IMR-90 (cell line): ENCODE measurements around the gene CENPT. TPM values are rescaled to one million over a fixed set of nuclear protein-coding genes. Genes with fewer than 3 reads are reported as not detected.

Source experiments
- ATAC-seq: fragments of 200-7000 bp; cut with Tn5 transposase; 2 replicates; pipeline ENCODE4 v1.9.1; 2020; ENCODE audit warnings: low read depth, mild to moderate bottlenecking, moderate library complexity
- BruUV-seq: library from RNA; stranded (reverse); fragments of 400-500 nt; replicated peaks from 2 replicates; lab custom pipeline; 2021; lab: Mats Ljungman, UMichigan
- CTCF ChIA-PET: fragments of 300-600 bp; formaldehyde crosslinking; extraction: SDS; loops from one replicate; lab custom pipeline; 2021; ENCODE audit warnings: antibody characterized with exemption; lab: Yijun Ruan, JAX
- POLR2A ChIA-PET: fragments of 300-600 bp; sonication (Branson Sonifier 250); formaldehyde crosslinking; loops from one replicate; lab custom pipeline; 2022; ENCODE audit warnings: antibody characterized with exemption; ENCODE audit not compliant: unreplicated experiment; lab: Charles Lee
- DNase-seq: peaks from one replicate; pipeline ENCODE4 v3.0.0; 2013
- H2AFZ ChIP-seq: replicated peaks from 2 replicates; pipeline ENCODE3; 2013; ENCODE audit warnings: low read length, mild to moderate bottlenecking; ENCODE audit not compliant: poor library complexity
- H2AK5ac ChIP-seq: 2 replicates; pipeline ENCODE4 v1.6.1; 2013; ENCODE audit warnings: low read depth, low read length, inconsistent platforms
- H2AK9ac ChIP-seq: replicated peaks from 2 replicates; pipeline ENCODE3; 2013; ENCODE audit warnings: mild to moderate bottlenecking, low read depth, low read length, moderate library complexity; ENCODE audit not compliant: poor library complexity
- H2BK120ac ChIP-seq: 2 replicates; pipeline ENCODE4 v1.6.1; 2013; ENCODE audit warnings: low read depth, low read length, inconsistent platforms
- H2BK15ac ChIP-seq: 3 replicates; pipeline ENCODE4 v1.6.1; 2013; ENCODE audit warnings: low read depth, low read length, inconsistent platforms
- H2BK20ac ChIP-seq: 2 replicates; pipeline ENCODE4 v1.6.1; 2013; ENCODE audit warnings: low read depth, mild to moderate bottlenecking, inconsistent platforms, low read length, moderate library complexity
- H2BK5ac ChIP-seq: 2 replicates; pipeline ENCODE4 v1.6.1; 2013; ENCODE audit warnings: mild to moderate bottlenecking, low read depth, low read length, inconsistent platforms; ENCODE audit not compliant: poor library complexity, severe bottlenecking
- H3K14ac ChIP-seq: replicated peaks from 2 replicates; pipeline ENCODE4 v1.6.1; 2013; ENCODE audit warnings: low read depth, low read length, inconsistent platforms
- H3K18ac ChIP-seq: 2 replicates; pipeline ENCODE4 v1.6.1; 2013; ENCODE audit warnings: low read depth, low read length, control low read depth
- H3K23ac ChIP-seq: 2 replicates; pipeline ENCODE4 v1.6.1; 2013; ENCODE audit warnings: low read depth, low read length, inconsistent platforms
- H3K27ac ChIP-seq: 2 replicates; pipeline ENCODE4 v1.5.1; 2013; ENCODE audit warnings: mild to moderate bottlenecking, control low read depth, low read length; ENCODE audit not compliant: insufficient read depth
- H3K27me3 ChIP-seq: 2 replicates; pipeline ENCODE4 v1.6.1; 2013; ENCODE audit warnings: low read length; ENCODE audit not compliant: control insufficient read depth, insufficient read depth
- H3K36me3 ChIP-seq: 2 replicates; pipeline ENCODE4 v1.6.1; 2013; ENCODE audit warnings: low read length, mixed read lengths; ENCODE audit not compliant: control insufficient read depth, insufficient read depth
- H3K4ac ChIP-seq: 2 replicates; pipeline ENCODE4 v1.6.1; 2013; ENCODE audit warnings: low read depth, low read length, inconsistent platforms
- H3K4me1 ChIP-seq: 2 replicates; pipeline ENCODE4 v1.6.1; 2013; ENCODE audit warnings: low read length, mixed read lengths; ENCODE audit not compliant: control insufficient read depth, insufficient read depth
- H3K4me2 ChIP-seq: 2 replicates; pipeline ENCODE4 v1.6.1; 2013; ENCODE audit warnings: low read depth, mild to moderate bottlenecking, control low read depth, low read length, moderate library complexity
- H3K4me3 ChIP-seq: 2 replicates; pipeline ENCODE4 v1.5.1; 2013; ENCODE audit warnings: low read depth, mild to moderate bottlenecking, control low read depth, low read length, moderate library complexity; ENCODE audit not compliant: insufficient read depth
- H3K56ac ChIP-seq: 2 replicates; pipeline ENCODE4 v1.6.1; 2013; ENCODE audit warnings: low read length, inconsistent platforms; ENCODE audit not compliant: insufficient read depth; ENCODE audit errors: extremely low read depth
- H3K79me1 ChIP-seq, 2 experiments: 2 replicates each; pipeline ENCODE4 v1.6.1; 2013; ENCODE audit warnings: low read length in 2 of 2, inconsistent platforms in 1 of 2, low read depth in 1 of 2
- H3K9ac ChIP-seq: 2 replicates; pipeline ENCODE4 v1.6.1; 2013; ENCODE audit warnings: low read depth, low read length, control low read depth
- H3K9me1 ChIP-seq: 2 replicates; pipeline ENCODE4 v1.6.1; 2013; ENCODE audit warnings: low read length, inconsistent platforms; ENCODE audit not compliant: insufficient read depth
- H3K9me3 ChIP-seq: 2 replicates; pipeline ENCODE4 v1.6.1; 2013; ENCODE audit warnings: low read length; ENCODE audit not compliant: control insufficient read depth, insufficient read depth
- H4K20me1 ChIP-seq: 2 replicates; pipeline ENCODE4 v1.6.1; 2013; ENCODE audit warnings: low read length, inconsistent platforms; ENCODE audit not compliant: insufficient read depth
- H4K5ac ChIP-seq: 2 replicates; pipeline ENCODE4 v1.6.1; 2013; ENCODE audit warnings: mild to moderate bottlenecking, low read depth, low read length, control low read depth
- H4K8ac ChIP-seq, 2 experiments: 2 replicates each; pipeline ENCODE4 v1.6.1; 2013; ENCODE audit warnings: low read depth in 2 of 2, low read length in 2 of 2, control low read depth in 1 of 2, inconsistent platforms in 1 of 2
- H4K91ac ChIP-seq: 2 replicates; pipeline ENCODE4 v1.6.1; 2013; ENCODE audit warnings: low read depth, low read length, inconsistent platforms; ENCODE audit not compliant: insufficient read depth
- CEBPB ChIP-seq: IDR thresholded peaks from 2 replicates; pipeline ENCODE4 v1.6.1; 2012; ENCODE audit warnings: low read depth, low read length, improper control_type of control experiment
- CHD1 ChIP-seq: IDR thresholded peaks from 2 replicates; pipeline ENCODE4 v1.6.1; 2012; ENCODE audit warnings: low read depth, low read length, improper control_type of control experiment
- ELK1 ChIP-seq: fragments of 150-350 bp; IDR thresholded peaks from 2 replicates; pipeline ENCODE4 v1.6.1; 2016; ENCODE audit warnings: low read depth, mild to moderate bottlenecking, low read length, moderate library complexity, borderline replicate concordance
- FOS ChIP-seq: fragments of 150-350 bp; IDR thresholded peaks from 2 replicates; pipeline ENCODE4 v1.6.1; 2016; ENCODE audit warnings: low read depth, low read length
- MAFK ChIP-seq: IDR thresholded peaks from 2 replicates; pipeline ENCODE4 v1.6.1; 2012; ENCODE audit warnings: low read depth, low read length, improper control_type of control experiment
- MAZ ChIP-seq: IDR thresholded peaks from 2 replicates; pipeline ENCODE4 v1.6.1; 2012; ENCODE audit warnings: low read depth, mild to moderate bottlenecking, low read length, improper control_type of control experiment, moderate library complexity, borderline replicate concordance
- MXI1 ChIP-seq: IDR thresholded peaks from 2 replicates; pipeline ENCODE4 v1.6.1; 2012; ENCODE audit warnings: low read depth, mild to moderate bottlenecking, low read length, moderate library complexity, borderline replicate concordance
- POLR2A ChIP-seq: IDR thresholded peaks from 2 replicates; pipeline ENCODE4 v1.6.1; 2012; ENCODE audit warnings: mild to moderate bottlenecking, low read depth, low read length
- RAD21 ChIP-seq: IDR thresholded peaks from 2 replicates; pipeline ENCODE4 v1.6.1; 2012; ENCODE audit warnings: low read length, improper control_type of control experiment
- SMC3 ChIP-seq: fragments of 150-350 bp; IDR thresholded peaks from 2 replicates; pipeline ENCODE4 v1.6.1; 2016; ENCODE audit warnings: low read depth, mild to moderate bottlenecking, antibody characterized with exemption, low read length, moderate library complexity
- USF2 ChIP-seq: fragments of 150-350 bp; IDR thresholded peaks from 2 replicates; pipeline ENCODE4 v1.6.1; 2017; ENCODE audit warnings: mild to moderate bottlenecking, antibody characterized with exemption, low read length, low read depth
- WGBS, 2 experiments: methylation state at CpG; one replicate each; pipeline versions ENCODE4 v1.1.5 to v1.1.7; 2013; ENCODE audit warnings: missing lambda C conversion rate in 2 of 2; ENCODE audit not compliant: insufficient read length in 1 of 2; ENCODE audit errors: extremely low coverage in 2 of 2; 5-methylcytosine and 5-hydroxymethylcytosine counted together
- dilution Hi-C: fragments of 300-500 bp; cut with HindIII; formaldehyde crosslinking; loops from one replicate; pipeline ENCODE4 v1.14.3; 2018; ENCODE audit warnings: low sequenced_read_pairs; ENCODE audit not compliant: unreplicated experiment
- in situ Hi-C: fragments of 300-500 bp; cut with MboI; formaldehyde crosslinking; loops from 3 replicates; pipeline ENCODE4 v1.14.3; 2019; ENCODE audit warnings: low sequenced_read_pairs, inconsistent platforms, mixed read lengths
- intact Hi-C: fragments of 100-400 bp; cut with micrococcal nuclease; formaldehyde crosslinking; loops from 2 replicates; pipeline ENCODE4 v1.10.0; 2022
- polyA plus RNA-seq, 3 experiments: library from polyadenylated mRNA; depleted of rRNA; stranded (reverse); fragments of >200 nt; gene quantifications; 2 replicates each; pipeline ENCODE4 v1.2.3, GENCODE V29; 2012; ENCODE audit warnings: low replicate concordance in 1 of 3
- total RNA-seq: library from RNA; depleted of rRNA; stranded (reverse); fragments of >200 nt; gene quantifications from 2 replicates; pipeline ENCODE4 v1.2.3, GENCODE V29; 2012

Gene CENPT
- total and polyA plus RNA-seq, 2 of the 4 experiments (the other 2 are of a cell fraction), result 33.3 to 83.1 TPM

GRCh38 chr16:67897231-67897630 lies 49.7 kb upstream of the CENPT start:
- dilution Hi-C loops (no loop called here), in situ Hi-C loops (no loop called here), intact Hi-C loops (no loop called here)
- ChIA-PET POLR2A (no interaction called here), CTCF (interaction anchor here (0.8 to 1.0 kb wide), 2 partner anchors 14 to 80 kb away, joined by 3 read pairs; no protein-coding TSS in a partner anchor)
- no peak overlapping the region for H2BK120ac ChIP-seq
- no peak overlapping the region for H3K4ac ChIP-seq
- no peak overlapping the region for H4K5ac ChIP-seq
- H3K9me3 ChIP-seq, result no peaks in the 10 kb centered on the region
- no peak overlapping the region for H3K9ac ChIP-seq
- H4K8ac ChIP-seq, result no peak overlapping the region
- H3K27me3 ChIP-seq, result no peaks in the 10 kb centered on the region
- no peak overlapping the region for H3K4me3 ChIP-seq
- no peak overlapping the region for H2AK5ac ChIP-seq
- 100% methylated on average over 2 of the region's 3 CpGs; no CpG with 5 or more reads in 1 of the 2 experiments for WGBS, 2 experiments
- no TSS peak for BruUV-seq
- peaks cover 43% of the 10 kb centered on the region for H4K20me1 ChIP-seq
- no peak overlapping the region for H2BK15ac ChIP-seq
- ATAC-seq (no peak), DNase-seq (peak; percentile 47)
- no peak overlapping the region for H2AFZ ChIP-seq
- no peak overlapping the region for H3K23ac ChIP-seq
- peaks cover 9% of the 10 kb centered on the region for H3K4me1 ChIP-seq
- H2AK9ac ChIP-seq, result no peak overlapping the region
- H2BK5ac ChIP-seq, result no peak overlapping the region
- no peak overlapping the region for H3K27ac ChIP-seq
- peaks cover 30 to 77% of the 10 kb centered on the region in 2 experiments for H3K79me1 ChIP-seq
- no peak overlapping the region for H3K18ac ChIP-seq
- no peak overlapping the region for H3K4me2 ChIP-seq
- no peak overlapping the region for H3K56ac ChIP-seq
- H3K9me1 ChIP-seq, result peaks cover 25% of the 10 kb centered on the region
- TF ChIP-seq CEBPB (no peak), ELK1 (no peak), FOS (no peak), CHD1 (no peak), RAD21 (no peak), MAFK (no peak), MAZ (no peak), USF2 (no peak), SMC3 (no peak), MXI1 (no peak), POLR2A (no peak)
- peaks cover 4% of the 10 kb centered on the region for H3K36me3 ChIP-seq
- H2BK20ac ChIP-seq, result no peak overlapping the region
- H3K14ac ChIP-seq, result no peak overlapping the region
- no peak overlapping the region for H4K91ac ChIP-seq
